GM12864 (cell line): ENCODE measurements around the gene UNC13A.

Experiments used
- DNase-seq: peaks from one replicate; pipeline ENCODE4 v3.0.0-alpha.2; 2011; ENCODE audit warnings: low read depth
- H3K4me3 ChIP-seq: 2 replicates; pipeline ENCODE4 v1.5.1; 2011; ENCODE audit warnings: mild to moderate bottlenecking, low read depth, low read length, control low read depth
- CTCF ChIP-seq: IDR thresholded peaks from 2 replicates; pipeline ENCODE4 v1.5.1; 2011; ENCODE audit warnings: low read depth, mild to moderate bottlenecking, moderate library complexity, low read length, control low read depth, inconsistent platforms; ENCODE audit errors: missing control alignments

Gene UNC13A

DNA sequence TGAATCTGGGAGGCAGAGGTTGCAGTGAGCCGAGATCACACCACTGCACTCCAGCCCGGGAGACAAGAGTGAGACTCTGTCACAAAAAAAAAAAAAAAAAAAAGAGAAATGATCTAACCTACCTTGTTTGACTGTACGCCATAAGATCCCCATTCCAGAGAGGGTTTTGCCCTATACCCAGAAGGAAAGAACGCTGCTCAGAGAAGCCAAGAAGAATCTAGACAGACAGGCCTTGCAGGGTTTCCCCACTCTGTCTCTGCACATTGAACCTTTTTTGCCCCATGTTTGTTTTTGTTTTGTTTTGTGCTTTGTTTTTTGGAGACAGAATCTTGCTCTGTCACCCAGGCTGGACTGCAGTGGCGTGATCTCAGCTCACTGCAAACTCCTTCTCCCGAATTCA lies 23.7 kb upstream of the UNC13A start:
- H3K4me3 ChIP-seq, result no peak overlapping the region
- DNase-seq, result no peak
- TF ChIP-seq CTCF, result no peak

GRCh38 chr19:17706750-17707181 lies 18.6 kb upstream of the UNC13A start:
- TF ChIP-seq CTCF, result no peak
- no peak overlapping the region for H3K4me3 ChIP-seq
- no peak for DNase-seq

DNA sequence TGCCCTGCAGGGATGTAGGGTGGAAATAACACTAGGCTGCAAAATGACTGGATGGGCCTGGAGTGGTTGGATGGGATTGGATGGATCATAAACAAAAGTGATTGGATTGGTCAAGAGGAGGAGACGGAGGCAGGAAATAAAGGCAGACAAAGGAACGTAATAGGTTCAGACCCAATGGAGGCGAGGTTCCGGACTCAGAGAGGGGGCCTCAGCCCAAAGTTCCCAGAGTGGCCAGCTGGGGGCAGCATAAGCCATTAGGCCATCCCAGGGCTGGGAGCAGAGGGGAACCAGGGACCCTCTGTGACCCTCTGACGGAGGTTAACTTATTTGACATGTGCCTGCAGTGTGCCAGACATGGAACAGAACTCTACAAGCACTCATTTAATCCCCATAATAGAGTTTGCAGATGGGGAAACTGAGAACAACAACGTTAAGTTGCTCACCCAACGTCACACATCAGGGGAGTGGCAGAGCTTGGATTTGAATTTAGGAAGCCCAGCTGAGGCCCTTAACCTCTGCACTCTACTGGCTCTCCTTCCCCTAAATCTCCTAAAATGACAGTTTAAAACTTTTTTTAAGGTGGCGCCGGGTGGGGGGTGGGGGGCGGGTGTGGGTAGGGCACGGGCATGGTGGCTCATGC lies 15.8 kb upstream of the UNC13A start:
- no peak overlapping the region for H3K4me3 ChIP-seq
- peak; percentile 96 for TF ChIP-seq CTCF
- DNase-seq, result no peak

DNA sequence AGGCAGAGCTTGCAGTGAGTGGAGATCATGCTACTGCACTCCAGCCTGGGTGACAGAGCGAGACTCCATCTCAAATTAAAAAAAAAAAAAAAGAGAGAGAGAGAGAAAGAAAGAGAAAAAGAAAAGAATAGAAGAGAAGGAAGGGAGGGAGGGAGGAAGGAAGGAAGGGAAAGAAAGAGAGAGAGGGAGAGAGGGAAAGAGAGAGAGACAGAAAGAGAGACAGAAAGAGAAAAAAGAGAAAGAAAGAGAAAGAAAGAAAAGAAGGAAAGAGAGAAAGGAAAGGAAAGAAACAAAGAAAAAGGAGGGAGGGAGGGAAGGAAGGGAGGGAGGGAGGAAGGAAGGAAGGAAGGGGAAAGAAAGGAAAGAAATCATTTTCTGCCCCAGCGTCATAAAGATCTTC lies 7.0 kb upstream of the UNC13A start:
- no peak for DNase-seq
- TF ChIP-seq CTCF, result no peak
- no peak overlapping the region for H3K4me3 ChIP-seq

- no peak overlapping the region for H3K4me3 ChIP-seq
- TF ChIP-seq CTCF, result no peak
- DNase-seq, result no peak
These were observed 4.4 kb upstream of the UNC13A start for GRCh38 chr19:17692566-17692965.

GRCh38 chr19:17688853-17689595 lies 870 bp upstream of the UNC13A start:
- no peak overlapping the region for H3K4me3 ChIP-seq
- TF ChIP-seq CTCF, result no peak
- no peak for DNase-seq

DNA sequence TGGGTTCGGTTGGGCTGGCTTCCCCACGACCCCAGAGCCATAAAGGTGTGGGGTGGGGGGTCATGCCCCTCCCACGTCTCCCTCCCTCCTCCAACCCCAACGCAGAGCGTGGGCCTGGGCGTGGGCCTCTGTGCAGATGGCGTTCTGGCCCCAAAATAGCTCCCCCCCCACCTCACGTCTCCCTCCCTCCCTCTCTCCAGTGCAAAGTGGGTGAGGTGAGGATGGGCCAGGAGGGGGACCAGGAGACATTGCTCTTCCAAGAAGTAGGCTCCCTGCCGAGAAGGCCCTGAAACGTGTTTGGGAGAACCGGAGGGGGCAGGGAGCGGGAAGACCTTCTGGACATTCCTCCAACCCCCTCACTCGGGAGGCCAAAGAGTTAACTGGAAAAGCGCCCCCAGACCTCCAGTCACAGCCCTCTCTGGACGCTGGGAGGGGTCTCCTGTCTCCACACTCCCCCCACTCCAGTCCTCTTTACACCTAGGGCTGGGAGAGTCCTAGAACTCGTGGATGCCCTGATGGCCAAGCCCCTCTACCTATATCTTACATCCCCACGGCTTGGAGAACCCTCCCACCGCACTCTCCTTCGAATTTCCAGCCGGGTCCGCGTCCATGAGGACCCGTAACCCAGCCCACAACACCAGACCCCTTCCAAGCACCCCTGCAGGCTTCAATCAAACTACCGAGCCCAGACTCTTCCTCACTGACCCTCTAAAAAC lies 855 bp downstream of the UNC13A start:
- DNase-seq, result no peak
- no peak overlapping the region for H3K4me3 ChIP-seq

More for the DNA sequence above, 855 bp downstream of the UNC13A start:
- no peak for TF ChIP-seq CTCF
